ENCODE data around the gene EMC9.

The EMC9 gene

DNA sequence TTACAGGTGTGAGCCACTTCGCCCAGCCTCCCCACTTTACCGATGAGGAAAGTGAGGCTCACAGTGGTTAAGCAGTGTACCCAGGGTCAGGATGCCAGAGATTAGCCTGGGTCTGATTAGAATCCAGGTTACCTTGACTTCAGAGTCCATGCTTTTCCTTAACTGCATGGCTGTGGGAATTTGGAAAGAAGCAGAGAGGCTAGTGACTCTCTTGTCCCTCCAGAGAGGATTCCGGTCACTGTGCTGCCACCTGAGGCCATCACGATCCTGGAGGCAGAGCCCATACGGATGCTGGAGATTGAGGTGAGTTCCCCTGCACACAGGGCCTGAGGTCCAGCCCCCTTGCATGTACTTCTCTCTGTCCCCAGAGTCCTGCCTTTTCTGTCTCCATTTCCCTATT lies 35.2 kb upstream of the EMC9 start:
- DNase-seq = no peak

- no peak for DNase-seq
These were observed 31.5 kb upstream of the EMC9 start for GRCh38 chr14:24172871-24173281.

DNA sequence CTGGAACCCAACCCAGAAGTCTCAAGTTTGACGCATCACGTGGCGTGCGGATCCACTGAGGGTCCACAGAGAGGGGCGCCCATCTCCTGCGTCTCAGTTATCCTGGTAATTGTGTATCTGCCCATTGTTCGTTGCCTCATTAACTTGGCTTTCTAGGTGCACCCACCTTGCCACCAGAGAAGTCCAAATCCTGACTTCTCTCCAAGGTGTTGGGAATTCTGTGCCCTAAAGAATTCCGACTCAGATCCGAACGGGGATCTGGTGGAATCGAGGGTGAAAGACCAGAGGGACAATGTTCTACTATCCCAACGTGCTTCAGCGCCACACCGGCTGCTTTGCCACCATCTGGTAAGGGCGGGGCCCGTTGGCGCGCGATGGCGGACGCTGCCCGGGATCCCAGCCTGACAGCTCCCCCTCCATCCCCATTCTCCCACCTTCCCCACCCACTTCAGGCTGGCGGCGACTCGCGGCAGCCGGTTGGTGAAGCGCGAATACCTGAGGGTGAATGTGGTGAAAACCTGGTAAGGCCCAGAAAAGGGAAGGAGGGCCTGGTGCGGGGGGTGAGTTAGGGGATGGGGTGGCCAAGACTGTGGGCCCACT lies 31.0 kb upstream of the EMC9 start:
- peak; percentile 32 for DNase-seq

GRCh38 chr14:24171422-24172260 lies 30.2 kb upstream of the EMC9 start, which contains the start of gene REC8:
Gene REC8, plus strand, starts transcription at chr14:24172080. Its CDS starts 473 bp downstream, at chr14:24172553.
- DNase-seq = peak; percentile 98

- DNase-seq = no peak
These were observed 26.2 kb upstream of the EMC9 start for GRCh38 chr14:24167469-24168114.

GRCh38 chr14:24165785-24166184 lies 24.4 kb upstream of the EMC9 start:
- no peak for DNase-seq

- no peak for DNase-seq
These were observed 23.2 kb upstream of the EMC9 start for GRCh38 chr14:24164518-24164991.

- DNase-seq = no peak
These were observed 20.7 kb upstream of the EMC9 start for GRCh38 chr14:24162093-24162492.

- peak; percentile 94 for DNase-seq
These were observed 19.7 kb upstream of the EMC9 start, which contains the start of gene IRF9 for GRCh38 chr14:24160850-24161804. Gene IRF9, plus strand, starts transcription at chr14:24161265. Its CDS starts 880 bp downstream, at chr14:24162145.

DNA sequence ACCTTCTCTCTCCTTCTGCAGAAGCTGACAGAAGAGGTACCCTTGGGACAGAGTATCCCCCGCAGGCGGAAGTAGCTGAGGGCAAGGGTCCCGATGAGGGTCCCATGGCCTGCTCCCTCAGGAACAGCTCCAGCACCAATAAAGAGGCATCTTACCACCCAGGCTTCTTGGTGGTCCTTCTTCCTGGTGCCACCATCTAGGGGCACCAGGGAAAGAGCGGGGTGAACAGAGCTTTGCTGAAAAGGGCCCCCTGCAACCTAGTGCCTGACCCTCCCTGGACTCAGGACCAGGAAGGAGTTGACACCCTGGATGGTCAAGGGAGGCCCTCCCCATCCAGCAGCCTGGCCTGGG lies 19.1 kb upstream of the EMC9 start:
- DNase-seq = no peak

- DNase-seq = no peak
These were observed 18.5 kb upstream of the EMC9 start for GRCh38 chr14:24159777-24160498.

DNA sequence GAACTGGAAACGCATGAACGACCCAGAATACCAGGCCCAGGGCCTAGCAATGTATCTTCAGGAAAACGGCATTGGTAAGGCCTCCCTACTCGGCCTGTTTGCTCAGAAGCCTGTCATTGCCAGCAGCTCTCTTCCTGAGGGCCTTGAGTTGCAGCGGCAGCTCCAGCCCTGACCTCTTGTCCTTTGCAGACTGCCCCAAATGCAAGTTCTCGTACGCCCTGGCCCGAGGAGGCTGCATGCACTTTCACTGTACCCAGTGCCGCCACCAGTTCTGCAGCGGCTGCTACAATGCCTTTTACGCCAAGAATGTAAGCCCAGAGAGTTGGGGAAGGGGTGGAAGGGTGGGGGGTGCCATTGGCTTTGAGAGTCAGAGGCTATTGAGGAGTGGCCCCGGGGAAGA lies 15.9 kb upstream of the EMC9 start:
- DNase-seq = no peak

DNA sequence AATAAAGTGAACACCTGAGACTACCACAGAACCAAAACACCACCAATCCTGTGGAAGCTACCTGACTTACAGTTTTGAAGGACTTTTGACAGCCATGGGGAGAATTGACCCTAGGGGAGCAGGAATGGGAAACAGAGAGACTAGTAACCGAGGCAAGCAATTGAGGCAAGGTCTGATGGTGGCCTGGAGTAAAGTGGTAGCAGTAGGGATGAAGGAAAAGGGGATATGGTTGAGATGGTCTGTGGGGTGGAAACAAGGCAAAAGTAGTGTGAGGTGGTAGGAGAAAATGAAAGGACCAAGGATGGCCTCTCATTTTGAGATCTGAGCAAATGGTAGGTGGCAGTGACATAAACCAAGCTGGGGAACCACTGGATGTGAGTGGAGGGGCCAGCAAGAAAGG lies 15.4 kb upstream of the EMC9 start:
- no peak for DNase-seq

GRCh38 chr14:24155100-24155499 lies 13.7 kb upstream of the EMC9 start:
- DNase-seq = no peak

DNA sequence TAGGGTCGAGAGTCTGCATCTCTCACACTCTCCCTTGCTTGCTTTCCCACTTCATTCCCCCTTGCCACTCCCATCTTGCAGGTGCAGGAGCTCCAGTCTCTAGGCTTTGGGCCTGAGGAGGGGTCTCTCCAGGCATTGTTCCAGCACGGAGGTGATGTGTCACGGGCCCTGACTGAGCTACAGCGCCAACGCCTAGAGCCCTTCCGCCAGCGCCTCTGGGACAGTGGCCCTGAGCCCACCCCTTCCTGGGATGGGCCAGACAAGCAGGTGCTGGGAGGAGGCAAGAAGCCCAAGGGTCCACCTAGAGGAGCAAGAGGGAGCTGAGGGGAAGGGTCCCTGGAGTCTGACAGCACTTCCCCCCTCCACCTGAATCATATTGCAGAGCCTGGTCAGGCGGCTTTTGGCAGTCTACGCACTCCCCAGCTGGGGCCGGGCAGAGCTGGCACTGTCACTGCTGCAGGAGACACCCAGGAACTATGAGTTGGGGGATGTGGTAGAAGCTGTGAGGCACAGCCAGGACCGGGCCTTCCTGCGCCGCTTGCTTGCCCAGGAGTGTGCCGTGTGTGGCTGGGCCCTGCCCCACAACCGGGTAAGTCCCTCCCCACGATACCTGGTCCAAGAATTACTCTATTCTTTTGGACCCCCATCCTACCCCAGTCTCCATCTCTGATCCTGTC lies 10.2 kb upstream of the EMC9 start:
- DNase-seq = no peak

GRCh38 chr14:24150993-24151392 lies 9.6 kb upstream of the EMC9 start:
- DNase-seq = no peak

DNA sequence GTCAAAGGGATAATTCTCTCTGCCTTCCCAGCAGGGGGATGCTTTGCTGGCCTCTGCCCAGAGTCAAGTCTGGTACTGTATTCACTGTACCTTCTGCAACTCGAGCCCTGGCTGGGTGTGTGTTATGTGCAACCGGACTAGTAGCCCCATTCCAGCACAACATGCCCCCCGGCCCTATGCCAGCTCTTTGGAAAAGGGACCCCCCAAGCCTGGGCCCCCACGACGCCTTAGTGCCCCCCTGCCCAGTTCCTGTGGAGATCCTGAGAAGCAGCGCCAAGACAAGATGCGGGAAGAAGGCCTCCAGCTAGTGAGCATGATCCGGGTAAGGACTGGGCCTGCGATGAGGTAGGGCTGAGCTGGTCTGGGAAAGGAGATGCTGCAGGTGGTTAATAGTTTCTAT lies 9.2 kb upstream of the EMC9 start:
- no peak for DNase-seq

GRCh38 chr14:24150061-24150460 lies 8.7 kb upstream of the EMC9 start:
- DNase-seq = no peak

- DNase-seq = no peak
These were observed 8.0 kb upstream of the EMC9 start for GRCh38 chr14:24149302-24149969.

DNA sequence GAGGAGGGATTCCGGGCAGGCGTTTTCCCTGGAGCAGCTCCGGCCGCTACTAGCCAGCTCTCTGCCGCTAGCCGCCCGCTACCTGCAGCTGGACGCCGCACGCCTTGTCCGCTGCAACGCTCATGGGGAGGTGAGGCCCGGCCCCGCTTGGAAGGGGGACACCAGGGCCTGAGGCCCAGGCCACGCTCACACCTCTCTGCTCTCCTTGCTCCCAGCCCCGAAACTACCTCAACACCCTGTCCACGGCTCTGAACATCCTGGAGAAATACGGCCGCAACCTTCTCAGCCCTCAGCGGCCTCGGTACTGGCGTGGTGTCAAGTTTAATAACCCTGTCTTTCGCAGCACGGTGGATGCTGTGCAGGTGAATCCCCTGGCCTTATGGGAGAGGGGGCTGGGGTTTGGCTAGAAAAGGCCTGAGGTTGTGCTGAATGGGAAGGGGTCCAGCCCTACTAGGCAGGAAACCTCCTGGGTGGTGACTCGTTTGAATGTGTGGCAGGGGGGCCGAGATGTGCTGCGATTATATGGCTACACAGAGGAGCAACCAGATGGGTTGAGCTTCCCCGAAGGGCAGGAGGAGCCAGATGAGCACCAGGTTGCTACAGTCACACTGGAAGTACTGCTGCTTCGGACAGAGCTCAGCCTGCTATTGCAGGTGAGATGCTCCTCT lies 6.5 kb upstream of the EMC9 start:
- DNase-seq = no peak

All from NCI-H1694 treated with DMSO at 0.1 percent for 48 hours (cell line).